HEK293 (cell line): ENCODE results near the gene RPGRIP1L.

Source experiments
- ELK4 ChIP-seq: IDR thresholded peaks from 2 replicates; pipeline ENCODE4 v1.6.1; 2011; ENCODE audit warnings: mild to moderate bottlenecking, low read depth, low read length, borderline replicate concordance
- GLIS1 ChIP-seq: fragments of 450-650 bp; formaldehyde crosslinking; IDR thresholded peaks from 2 replicates; pipeline ENCODE4 v1.5.1; 2016; ENCODE audit warnings: missing biosample characterization, missing genetic modification characterization
- MEIS1 ChIP-seq: sonication (generic); formaldehyde crosslinking; IDR thresholded peaks from 2 replicates; pipeline ENCODE4 v1.8.1; 2022; ENCODE audit warnings: missing genetic modification reagents, mild to moderate bottlenecking, borderline replicate concordance
- PRDM1 ChIP-seq: fragments of 450-650 bp; formaldehyde crosslinking; IDR thresholded peaks from 2 replicates; pipeline ENCODE4; 2016; ENCODE audit warnings: missing biosample characterization, missing genetic modification characterization
- SALL2 ChIP-seq: fragments of 450-650 bp; formaldehyde crosslinking; IDR thresholded peaks from 2 replicates; pipeline ENCODE4 v1.5.0; 2017; ENCODE audit warnings: missing biosample characterization, mild to moderate bottlenecking, missing genetic modification characterization, borderline replicate concordance
- SP7 ChIP-seq: fragments of 450-650 bp; formaldehyde crosslinking; IDR thresholded peaks from 2 replicates; pipeline ENCODE4 v1.5.1; 2016; ENCODE audit warnings: missing biosample characterization, missing genetic modification characterization
- YY1 ChIP-seq: fragments of 450-650 bp; formaldehyde crosslinking; IDR thresholded peaks from 2 replicates; pipeline ENCODE4 v1.5.1; 2018; ENCODE audit warnings: missing biosample characterization, missing genetic modification characterization
- ZBTB21 ChIP-seq: fragments of 450-650 bp; formaldehyde crosslinking; IDR thresholded peaks from 2 replicates; pipeline ENCODE4 v1.5.1; 2017; ENCODE audit warnings: missing biosample characterization, missing genetic modification characterization
- ZEB2 ChIP-seq: fragments of 450-650 bp; formaldehyde crosslinking; IDR thresholded peaks from 2 replicates; pipeline ENCODE4 v1.5.1; 2016; ENCODE audit warnings: missing biosample characterization, missing genetic modification characterization
- ZNF132 ChIP-seq: fragments of 450-650 bp; formaldehyde crosslinking; IDR thresholded peaks from 2 replicates; pipeline ENCODE4 v1.5.1; 2017; ENCODE audit warnings: missing biosample characterization, missing genetic modification characterization, borderline replicate concordance
- ZNF18 ChIP-seq: fragments of 450-650 bp; formaldehyde crosslinking; IDR thresholded peaks from 2 replicates; pipeline ENCODE4 v1.5.1; 2016; ENCODE audit warnings: missing biosample characterization, missing genetic modification characterization
- ZNF184 ChIP-seq: fragments of 450-650 bp; IDR thresholded peaks from 2 replicates; pipeline ENCODE4 v1.5.1; 2018; ENCODE audit warnings: missing biosample characterization, mild to moderate bottlenecking, missing genetic modification characterization
- ZNF280C ChIP-seq: fragments of 450-650 bp; formaldehyde crosslinking; IDR thresholded peaks from 2 replicates; pipeline ENCODE4 v1.5.1; 2016; ENCODE audit warnings: missing biosample characterization, missing genetic modification characterization
- ZNF302 ChIP-seq: fragments of 450-650 bp; formaldehyde crosslinking; IDR thresholded peaks from 2 replicates; pipeline ENCODE4 v1.5.1; 2016; ENCODE audit warnings: missing biosample characterization, missing genetic modification characterization, low read depth
- ZNF324 ChIP-seq: fragments of 450-650 bp; formaldehyde crosslinking; IDR thresholded peaks from 2 replicates; pipeline ENCODE4 v1.5.1; 2016; ENCODE audit warnings: missing biosample characterization, missing genetic modification characterization
- ZNF362 ChIP-seq: fragments of 450-650 bp; formaldehyde crosslinking; IDR thresholded peaks from 2 replicates; pipeline ENCODE4 v1.5.1; 2016; ENCODE audit warnings: missing biosample characterization, missing genetic modification characterization
- ZNF404 ChIP-seq: fragments of 450-650 bp; formaldehyde crosslinking; IDR thresholded peaks from 2 replicates; pipeline ENCODE4 v1.5.1; 2017; ENCODE audit warnings: missing biosample characterization, missing genetic modification characterization
- ZNF558 ChIP-seq: fragments of 450-650 bp; formaldehyde crosslinking; IDR thresholded peaks from 2 replicates; pipeline ENCODE4 v1.5.1; 2016; ENCODE audit warnings: missing biosample characterization, missing genetic modification characterization
- ZNF585B ChIP-seq: fragments of 450-650 bp; formaldehyde crosslinking; IDR thresholded peaks from 2 replicates; pipeline ENCODE4 v1.5.1; 2016; ENCODE audit warnings: missing biosample characterization, missing genetic modification characterization
- ZNF658 ChIP-seq: fragments of 450-650 bp; formaldehyde crosslinking; IDR thresholded peaks from 2 replicates; pipeline ENCODE4; 2016; ENCODE audit warnings: missing biosample characterization, missing genetic modification characterization
- ZNF664 ChIP-seq: fragments of 450-650 bp; formaldehyde crosslinking; IDR thresholded peaks from 2 replicates; pipeline ENCODE4 v1.5.1; 2016; ENCODE audit warnings: missing biosample characterization, missing genetic modification characterization
- ZNF76 ChIP-seq: fragments of 450-650 bp; formaldehyde crosslinking; IDR thresholded peaks from 2 replicates; pipeline ENCODE4; 2016; ENCODE audit warnings: low read depth, missing biosample characterization, missing genetic modification characterization, borderline replicate concordance
- ZNF768 ChIP-seq: fragments of 450-650 bp; formaldehyde crosslinking; IDR thresholded peaks from 2 replicates; pipeline ENCODE4 v1.5.1; 2018; ENCODE audit warnings: missing biosample characterization, mild to moderate bottlenecking, missing genetic modification characterization
- ZNF792 ChIP-seq: fragments of 450-650 bp; formaldehyde crosslinking; IDR thresholded peaks from 2 replicates; pipeline ENCODE4 v1.5.1; 2016; ENCODE audit warnings: missing biosample characterization, missing genetic modification characterization
- ZXDB ChIP-seq: fragments of 450-650 bp; formaldehyde crosslinking; IDR thresholded peaks from 2 replicates; pipeline ENCODE4 v1.5.1; 2016; ENCODE audit warnings: missing biosample characterization, missing genetic modification characterization

The RPGRIP1L gene

GRCh38 chr16:53549970-53550690, 153.5 kb downstream of the RPGRIP1L start (continued):
- TF ChIP-seq SP7 (tag by site-specific recombination) (0 out of 2 replicates have a peak, but pooled peaks have one; percentile 27), ZNF362 (tag by site-specific recombination) (no peak), ZNF280C (tag by site-specific recombination) (no peak), ZNF585B (no peak), ELK4 (no peak), ZNF324 (tag by site-specific recombination) (no peak), ZNF404 (tag by site-specific recombination) (no peak), SALL2 (tag by site-specific recombination) (no peak), GLIS1 (tag by site-specific recombination) (no peak), ZNF658 (tag by site-specific recombination) (no peak), ZNF768 (tag by site-specific recombination) (no peak), ZXDB (tag by site-specific recombination) (peak; percentile 28; the same call in 1 of the 2 replicates), MEIS1 (no peak), ZNF184 (tag by site-specific recombination) (no peak), ZNF664 (tag by site-specific recombination) (no peak), ZNF558 (no peak), ZBTB21 (tag by site-specific recombination) (no peak), ZNF18 (tag by site-specific recombination) (peak; percentile 80), PRDM1 (tag by site-specific recombination) (no peak; the same call in 1 of the 2 replicates), ZNF76 (tag by site-specific recombination) (no peak), ZNF132 (no peak), ZNF302 (no peak), ZEB2 (tag by site-specific recombination) (0 out of 2 replicates have a peak, but pooled peaks have one; percentile 36), ZNF792 (tag by site-specific recombination) (no peak), YY1 (tag by site-specific recombination) (no peak)
